ENCODE results near the gene PTCHD1.

Gene PTCHD1

DNA sequence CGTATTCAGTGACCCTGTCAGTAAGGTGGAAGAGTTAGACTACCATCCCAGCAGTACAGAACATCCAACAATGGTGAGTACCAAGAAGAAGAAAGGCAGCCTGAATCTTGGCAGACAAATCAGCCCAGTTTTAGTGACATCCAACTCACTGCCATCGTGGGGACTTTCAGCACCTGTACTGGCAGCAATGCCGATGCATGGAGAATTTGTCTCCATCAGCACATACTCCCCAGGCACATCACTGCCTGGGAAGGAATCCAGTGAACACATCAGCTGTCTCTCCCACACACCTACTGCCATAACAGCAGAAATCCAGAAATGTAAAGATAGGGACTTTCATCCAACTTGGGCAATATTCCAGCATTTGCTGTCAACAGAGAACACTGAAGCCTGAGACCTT lies 29.8 kb downstream of the PTCHD1 start:
- DNase-seq (ENCODE audit: extremely low read depth, low read depth), result no peak
- TF ChIP-seq, protein P1, sequence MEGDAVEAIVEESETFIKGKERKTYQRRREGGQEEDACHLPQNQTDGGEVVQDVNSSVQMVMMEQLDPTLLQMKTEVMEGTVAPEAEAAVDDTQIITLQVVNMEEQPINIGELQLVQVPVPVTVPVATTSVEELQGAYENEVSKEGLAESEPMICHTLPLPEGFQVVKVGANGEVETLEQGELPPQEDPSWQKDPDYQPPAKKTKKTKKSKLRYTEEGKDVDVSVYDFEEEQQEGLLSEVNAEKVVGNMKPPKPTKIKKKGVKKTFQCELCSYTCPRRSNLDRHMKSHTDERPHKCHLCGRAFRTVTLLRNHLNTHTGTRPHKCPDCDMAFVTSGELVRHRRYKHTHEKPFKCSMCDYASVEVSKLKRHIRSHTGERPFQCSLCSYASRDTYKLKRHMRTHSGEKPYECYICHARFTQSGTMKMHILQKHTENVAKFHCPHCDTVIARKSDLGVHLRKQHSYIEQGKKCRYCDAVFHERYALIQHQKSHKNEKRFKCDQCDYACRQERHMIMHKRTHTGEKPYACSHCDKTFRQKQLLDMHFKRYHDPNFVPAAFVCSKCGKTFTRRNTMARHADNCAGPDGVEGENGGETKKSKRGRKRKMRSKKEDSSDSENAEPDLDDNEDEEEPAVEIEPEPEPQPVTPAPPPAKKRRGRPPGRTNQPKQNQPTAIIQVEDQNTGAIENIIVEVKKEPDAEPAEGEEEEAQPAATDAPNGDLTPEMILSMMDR (IDR thresholded peaks at IDR 0.05; ENCODE audit: low read depth, low read length), result no peak

DNA sequence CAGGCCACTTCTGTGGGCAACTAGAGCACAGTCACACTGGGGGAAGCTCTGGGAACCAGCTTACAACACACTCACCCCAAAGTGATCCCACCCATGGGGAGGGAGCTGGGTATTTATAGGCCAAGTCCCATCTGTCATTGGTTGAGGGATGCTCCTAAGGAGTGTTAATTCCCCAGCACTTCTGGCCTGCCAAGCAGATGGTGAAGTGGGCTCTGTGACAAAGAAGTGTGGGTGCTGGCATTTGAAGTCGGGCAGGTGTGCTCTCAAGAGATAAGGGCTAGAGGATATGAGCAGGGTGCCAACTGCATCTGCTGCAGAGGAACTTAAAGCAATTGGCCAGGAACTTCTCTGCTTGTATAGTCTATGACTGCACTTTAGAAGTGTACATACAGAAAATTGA lies 30.9 kb downstream of the PTCHD1 start:
- TF ChIP-seq, protein P1 (IDR thresholded peaks at IDR 0.05; ENCODE audit: low read depth, low read length), result no peak
- no peak for DNase-seq (ENCODE audit: extremely low read depth, low read depth)

- TF ChIP-seq, protein P1 (IDR thresholded peaks at IDR 0.05; ENCODE audit: low read depth, low read length), result no peak
- DNase-seq (ENCODE audit: extremely low read depth, low read depth), result no peak
These were observed 32.3 kb downstream of the PTCHD1 start for GRCh38 chrX:23366914-23367313.

- DNase-seq (ENCODE audit: extremely low read depth, low read depth), result no peak
- TF ChIP-seq, protein P1 (IDR thresholded peaks at IDR 0.05; ENCODE audit: low read depth, low read length), result no peak
These were observed 34.4 kb downstream of the PTCHD1 start for GRCh38 chrX:23369027-23369426.

GRCh38 chrX:23372220-23372902 lies 37.7 kb downstream of the PTCHD1 start:
- no peak for DNase-seq (ENCODE audit: extremely low read depth, low read depth)
- TF ChIP-seq, protein P1 (IDR thresholded peaks at IDR 0.05; ENCODE audit: low read depth, low read length), result no peak

DNA sequence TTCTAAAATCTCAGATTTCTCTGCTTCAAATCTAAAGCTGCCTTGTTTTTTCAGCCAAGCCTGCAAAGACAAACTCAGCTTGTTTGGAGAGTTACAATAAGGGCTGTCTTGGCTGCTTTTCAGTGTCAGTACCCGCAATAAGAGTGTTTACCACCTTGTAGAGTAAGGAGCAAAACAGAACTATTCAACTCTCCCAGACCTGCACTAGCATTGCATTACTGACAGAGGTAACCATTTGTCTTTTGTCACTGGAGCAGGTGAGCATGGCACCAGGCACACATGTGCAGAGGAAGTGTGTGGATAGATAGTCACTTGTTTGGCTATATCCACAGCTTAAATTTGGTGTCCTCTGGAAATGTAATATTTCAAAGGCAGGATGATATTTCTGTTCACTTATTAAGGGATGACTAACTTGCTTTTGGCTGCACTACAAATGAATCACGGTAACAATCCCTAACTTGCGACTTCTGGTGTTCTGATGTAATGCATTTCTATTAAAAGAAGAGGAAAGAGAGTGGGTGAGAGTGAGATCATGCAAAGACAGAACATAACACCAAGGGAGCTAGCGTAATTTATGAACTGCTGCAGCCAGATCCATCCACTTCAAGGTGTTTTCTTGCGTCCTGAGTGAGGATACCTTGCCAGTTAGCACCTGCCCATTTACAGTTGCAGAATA lies 38.6 kb downstream of the PTCHD1 start:
- TF ChIP-seq, protein P1 (IDR thresholded peaks at IDR 0.05; ENCODE audit: low read depth, low read length), result no peak
- no peak for DNase-seq (ENCODE audit: extremely low read depth, low read depth)

GRCh38 chrX:23374291-23374690 lies 39.6 kb downstream of the PTCHD1 start:
- TF ChIP-seq, protein P1 (IDR thresholded peaks at IDR 0.05; ENCODE audit: low read depth, low read length), result no peak
- DNase-seq (ENCODE audit: extremely low read depth, low read depth), result no peak

All from AG09319 (cell line).